GM19193 (cell line): Measurements from ENCODE around the gene UBE3C.

Experiments used
- POLR2A ChIP-seq: IDR thresholded peaks from 4 replicates; pipeline ENCODE4 v1.6.1; 2011; ENCODE audit not compliant: insufficient read depth, insufficient read length; ENCODE audit errors: extremely low read depth

The UBE3C gene

GRCh38 chr7:157306846-157307838, 168.4 kb downstream of the UBE3C start:
- TF ChIP-seq POLR2A: no peak

GRCh38 chr7:157309988-157310668, 171.4 kb downstream of the UBE3C start:
- no peak for TF ChIP-seq POLR2A

DNA sequence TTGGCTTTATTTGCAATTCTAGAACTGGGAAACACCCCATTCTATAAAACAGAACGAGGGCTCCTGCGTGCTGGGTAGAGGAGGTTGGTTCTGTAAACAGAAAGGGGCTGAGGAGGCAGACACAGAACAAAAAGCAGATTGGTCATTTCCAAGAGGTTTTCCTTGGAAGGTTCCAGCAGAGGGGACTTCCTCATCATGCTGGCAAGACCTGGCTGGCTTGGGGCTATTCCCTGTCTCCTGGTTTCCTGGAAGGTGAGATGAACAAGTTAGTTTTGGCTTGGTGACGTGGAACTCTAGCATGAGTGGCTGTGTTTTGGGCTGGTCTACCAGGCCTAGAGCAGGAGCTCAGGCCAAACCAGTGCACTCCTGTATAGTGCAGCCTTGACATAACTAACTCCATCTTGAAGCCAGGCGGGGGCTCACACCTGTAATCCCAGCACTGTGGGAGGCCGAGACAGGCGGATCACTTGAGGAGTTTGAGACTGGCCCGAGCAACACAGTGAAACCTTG, 172.0 kb downstream of the UBE3C start:
- no peak for TF ChIP-seq POLR2A

DNA sequence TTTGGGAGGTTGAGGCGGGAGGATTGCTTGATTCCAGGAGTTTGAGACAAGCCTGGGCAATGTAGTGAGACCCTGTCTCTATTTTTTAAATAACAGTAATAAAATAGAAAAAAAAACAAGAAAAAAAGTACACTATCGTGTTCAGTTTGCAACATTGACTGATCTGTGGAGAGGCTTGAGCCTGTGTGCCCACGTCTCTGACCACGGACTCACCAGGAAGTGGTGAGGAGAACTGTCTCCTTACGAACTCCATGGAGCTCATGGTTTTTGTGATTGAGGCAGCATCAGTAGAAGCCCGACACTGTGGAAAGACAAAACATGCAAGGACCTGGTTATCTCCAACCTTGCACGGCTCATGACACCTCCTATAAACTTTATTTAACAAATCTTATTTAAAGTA, 174.2 kb downstream of the UBE3C start:
- TF ChIP-seq POLR2A: no peak

DNA sequence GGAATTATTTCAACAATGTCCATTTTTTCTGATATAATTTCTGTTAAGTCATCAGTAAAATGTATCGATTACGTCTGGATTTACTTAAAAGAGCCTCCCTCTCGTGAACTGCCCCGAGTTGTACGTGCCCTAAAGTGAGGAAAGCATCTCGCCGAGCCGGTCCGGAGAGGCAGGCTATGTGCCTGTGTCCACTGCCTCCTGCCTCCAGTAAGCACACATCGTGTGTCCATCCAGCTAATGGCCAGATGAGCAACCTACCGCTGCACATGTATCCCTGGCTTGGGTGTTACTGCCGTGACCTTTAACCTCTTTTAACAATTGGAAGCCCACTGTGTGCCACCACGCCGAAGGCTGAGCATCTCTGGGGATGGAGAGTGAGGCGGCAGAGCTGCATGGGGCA, 174.9 kb downstream of the UBE3C start:
- TF ChIP-seq POLR2A: no peak

GRCh38 chr7:157318015-157318706, 179.4 kb downstream of the UBE3C start:
- no peak for TF ChIP-seq POLR2A
